Hepatocyte (in vitro differentiated cells): Measurements from ENCODE around the gene SNRPD3. TPM values are rescaled to one million over a fixed set of nuclear protein-coding genes. Genes with fewer than 3 reads are reported as not detected.
"Not testable (repeated sequence)": the region's sequence is repeated elsewhere in the genome, so short reads cannot be mapped to it uniquely, and the experiment has no call there.

Experiments used
- DNase-seq: peaks from one replicate; pipeline ENCODE4 v3.0.0-alpha.2; 2016; ENCODE audit warnings: low spot score
- H2AFZ ChIP-seq: fragments of 200-600 bp; sonication (generic); 2 replicates; pipeline ENCODE4 v1.6.0; 2016; ENCODE audit warnings: antibody characterized with exemption, mild to moderate bottlenecking
- H3K27ac ChIP-seq: fragments of 200-600 bp; sonication (generic); 2 replicates; pipeline ENCODE4 v1.5.1; 2016; ENCODE audit warnings: mild to moderate bottlenecking
- H3K27me3 ChIP-seq: fragments of 200-600 bp; sonication (generic); 2 replicates; pipeline ENCODE4 v1.6.1; 2016
- H3K36me3 ChIP-seq: fragments of 200-600 bp; sonication (generic); replicated peaks from 2 replicates; pipeline ENCODE4 v1.5.1; 2016; ENCODE audit warnings: low read depth; ENCODE audit not compliant: insufficient read depth
- H3K4me1 ChIP-seq: fragments of 200-600 bp; sonication (generic); 2 replicates; pipeline ENCODE4 v1.5.1; 2016; ENCODE audit warnings: mild to moderate bottlenecking, moderate library complexity; ENCODE audit not compliant: insufficient read depth
- H3K4me2 ChIP-seq: fragments of 200-600 bp; sonication (generic); 2 replicates; pipeline ENCODE4 v1.6.0; 2016
- H3K4me3 ChIP-seq: fragments of 200-600 bp; sonication (generic); 2 replicates; pipeline ENCODE4 v1.5.1; 2016; ENCODE audit warnings: mild to moderate bottlenecking
- H3K79me2 ChIP-seq: fragments of 200-600 bp; sonication (generic); 2 replicates; pipeline ENCODE4 v1.6.0; 2017; ENCODE audit warnings: mild to moderate bottlenecking
- H3K9me2 ChIP-seq: fragments of 200-600 bp; sonication (generic); replicated peaks from 2 replicates; pipeline ENCODE4 v1.6.0; 2017; ENCODE audit warnings: mild to moderate bottlenecking; ENCODE audit not compliant: insufficient read depth
- H3K9me3 ChIP-seq: fragments of 200-600 bp; sonication (generic); 2 replicates; pipeline ENCODE4 v1.5.1; 2016; ENCODE audit warnings: low read depth, mild to moderate bottlenecking
- H4K20me1 ChIP-seq: fragments of 200-600 bp; sonication (generic); 2 replicates; pipeline ENCODE4 v1.6.0; 2016; ENCODE audit warnings: mild to moderate bottlenecking; ENCODE audit not compliant: insufficient read depth, poor library complexity, severe bottlenecking
- EZH2 ChIP-seq: fragments of 200-600 bp; sonication (generic); IDR thresholded peaks from 2 replicates; pipeline ENCODE4 v1.6.1; 2016; ENCODE audit warnings: antibody characterized with exemption, mild to moderate bottlenecking, borderline replicate concordance
- EZH2phosphoT487 ChIP-seq: fragments of 200-600 bp; sonication (generic); IDR thresholded peaks from one replicate; pipeline ENCODE4 v1.6.1; 2018; ENCODE audit warnings: antibody characterized with exemption, mild to moderate bottlenecking, low read depth, moderate library complexity; ENCODE audit not compliant: unreplicated experiment, severe bottlenecking
- WGBS: methylation state at CpG from one replicate; pipeline ENCODE4 v1.1.6; 2016; ENCODE audit warnings: low lambda C conversion rate; ENCODE audit errors: missing lambda C conversion rate; 5-methylcytosine and 5-hydroxymethylcytosine counted together
- polyA plus RNA-seq: library from polyadenylated mRNA; unstranded; fragments of >200 nt; fragmentation: Nextera tagmentation; extraction: Ambion mirVana; gene quantifications from 2 replicates; pipeline ENCODE4 v1.2.1, GENCODE V29; 2016
- total RNA-seq: library from RNA; depleted of rRNA; stranded (reverse); fragments of >200 nt; gene quantifications from 2 replicates; pipeline ENCODE4 v1.2.3, GENCODE V29; 2014
- TF ChIP-seq, protein P1 (sequence below): fragments of 200-600 bp; sonication (generic); IDR thresholded peaks from 2 replicates; pipeline ENCODE4 v1.5.1; 2016; ENCODE audit warnings: antibody characterized with exemption, mild to moderate bottlenecking; ENCODE audit not compliant: poor library complexity

SNRPD3 gene
- total and polyA plus RNA-seq, 2 experiments from 2014 or later = 122 to 185 TPM

- WGBS = 24% methylated on average over 12 of the region's 33 CpGs
- no peak for TF ChIP-seq EZH2
- TF ChIP-seq EZH2phosphoT487 = no peak
- TF ChIP-seq, protein P1, sequence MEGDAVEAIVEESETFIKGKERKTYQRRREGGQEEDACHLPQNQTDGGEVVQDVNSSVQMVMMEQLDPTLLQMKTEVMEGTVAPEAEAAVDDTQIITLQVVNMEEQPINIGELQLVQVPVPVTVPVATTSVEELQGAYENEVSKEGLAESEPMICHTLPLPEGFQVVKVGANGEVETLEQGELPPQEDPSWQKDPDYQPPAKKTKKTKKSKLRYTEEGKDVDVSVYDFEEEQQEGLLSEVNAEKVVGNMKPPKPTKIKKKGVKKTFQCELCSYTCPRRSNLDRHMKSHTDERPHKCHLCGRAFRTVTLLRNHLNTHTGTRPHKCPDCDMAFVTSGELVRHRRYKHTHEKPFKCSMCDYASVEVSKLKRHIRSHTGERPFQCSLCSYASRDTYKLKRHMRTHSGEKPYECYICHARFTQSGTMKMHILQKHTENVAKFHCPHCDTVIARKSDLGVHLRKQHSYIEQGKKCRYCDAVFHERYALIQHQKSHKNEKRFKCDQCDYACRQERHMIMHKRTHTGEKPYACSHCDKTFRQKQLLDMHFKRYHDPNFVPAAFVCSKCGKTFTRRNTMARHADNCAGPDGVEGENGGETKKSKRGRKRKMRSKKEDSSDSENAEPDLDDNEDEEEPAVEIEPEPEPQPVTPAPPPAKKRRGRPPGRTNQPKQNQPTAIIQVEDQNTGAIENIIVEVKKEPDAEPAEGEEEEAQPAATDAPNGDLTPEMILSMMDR = no peak
- peak overlapping the region; percentile 86 for H3K27ac ChIP-seq
Measured at GRCh38 chr22:24592058-24592850, 36.5 kb downstream of the SNRPD3 start.

DNA sequence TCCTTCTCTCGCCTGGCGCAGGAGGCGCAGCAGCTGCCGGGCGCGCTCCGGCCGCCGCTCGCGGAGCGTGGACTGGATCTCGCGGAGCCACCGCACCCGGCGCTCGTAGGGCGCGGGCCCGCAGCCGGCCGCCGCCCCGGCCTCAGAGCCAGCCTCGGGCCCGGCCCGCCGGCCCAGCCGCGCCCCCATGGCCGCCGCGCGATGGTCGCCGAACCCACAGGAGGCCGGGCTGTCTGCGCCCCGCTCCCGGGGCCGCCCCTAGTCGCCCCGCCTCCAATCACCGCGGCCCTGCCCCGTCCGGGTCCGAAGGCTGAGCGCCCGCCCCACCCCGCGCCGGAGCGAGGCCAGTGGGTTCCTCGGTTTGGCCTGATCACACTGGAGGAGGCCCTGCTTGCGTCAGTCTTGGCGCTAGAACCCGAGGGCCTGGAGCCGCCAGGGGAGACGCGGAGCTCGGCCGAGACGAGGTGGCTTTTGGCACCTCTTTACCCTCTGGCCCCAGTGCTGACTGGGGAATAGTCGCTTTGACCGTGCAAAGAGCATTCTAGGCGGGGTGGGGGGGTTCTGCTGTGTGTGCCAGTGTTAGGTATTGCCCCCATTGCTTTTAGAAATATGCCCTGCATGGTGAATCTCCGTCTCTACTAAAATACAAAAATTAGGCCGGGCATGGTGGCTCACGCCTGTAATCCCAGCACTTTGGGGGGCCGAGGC lies 37.2 kb downstream of the SNRPD3 start, which contains the start of gene LRRC75B:
LRRC75B (minus strand) TSS at position 223 of the 708 bp plus-strand sequence; CDS start at position 189, 34 bp downstream.
- no peaks in the 10 kb centered on the region for H3K9me3 ChIP-seq
- peak within 1 kb of the TSS; percentile 75 for H2AFZ ChIP-seq
- H3K27ac ChIP-seq = peak within 1 kb of the TSS; percentile 86
- peaks cover 3% of the 10 kb centered on the region for H3K79me2 ChIP-seq
- no peaks in the 10 kb centered on the region for H3K9me2 ChIP-seq
- peaks cover 14% of the 10 kb centered on the region for H3K4me1 ChIP-seq
- 11% methylated on average over 32 of the region's 72 CpGs for WGBS
- peak within 1 kb of the TSS; percentile 92 for H3K4me3 ChIP-seq
- peak within 1 kb of the TSS; percentile 98 for H3K4me2 ChIP-seq
- TF ChIP-seq EZH2 = no peak
- TF ChIP-seq EZH2phosphoT487 = no peak
- TF ChIP-seq, protein P1 = no peak
- H3K36me3 ChIP-seq = no peaks in the 10 kb centered on the region
- no peaks in the 10 kb centered on the region for H3K27me3 ChIP-seq
- DNase-seq = peak; percentile 93
- H4K20me1 ChIP-seq = no peaks in the 10 kb centered on the region

More at GRCh38 chr22:24592058-24592850, 36.5 kb downstream of the SNRPD3 start:
- Histone ChIP-seq H3K36me3 (no peaks in the 10 kb centered on the region), H2AFZ (peak overlapping the region; percentile 75), H3K4me3 (peak overlapping the region; percentile 92), H3K9me3 (no peaks in the 10 kb centered on the region), H3K9me2 (no peaks in the 10 kb centered on the region), H3K4me2 (peak overlapping the region; percentile 98), H3K79me2 (peaks cover 3% of the 10 kb centered on the region), H3K27me3 (no peaks in the 10 kb centered on the region), H3K4me1 (peaks cover 14% of the 10 kb centered on the region), H4K20me1 (no peaks in the 10 kb centered on the region)
- DNase-seq = no peak

DNA sequence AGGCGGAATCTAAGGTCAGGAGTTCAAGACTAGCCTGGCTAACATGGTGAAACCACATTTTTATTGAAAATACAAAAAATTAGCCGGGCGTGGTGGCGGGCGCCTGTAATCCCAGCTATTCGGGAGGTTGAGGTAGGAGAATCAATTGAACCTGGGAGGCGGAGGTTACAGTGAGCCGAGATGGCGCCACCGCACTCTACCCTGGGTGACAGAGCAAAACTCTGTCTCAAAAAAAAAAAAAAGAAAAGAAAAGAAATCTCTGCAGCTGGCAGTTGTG lies 37.7 kb downstream of the SNRPD3 start:
- peak overlapping the region; percentile 49 for H2AFZ ChIP-seq
- H3K4me1 ChIP-seq = peaks cover 14% of the 10 kb centered on the region
- peak overlapping the region; percentile 86 for H3K27ac ChIP-seq

More for the DNA sequence above, 37.7 kb downstream of the SNRPD3 start:
- H3K27me3 ChIP-seq, H3K4me3 ChIP-seq, H3K9me3 ChIP-seq, H3K9me2 ChIP-seq, H4K20me1 ChIP-seq, DNase-seq, H3K36me3 ChIP-seq, H3K79me2 ChIP-seq: not testable (repeated sequence)
- 83% methylated on average over 10 of the region's 10 CpGs for WGBS
- peak overlapping the region; percentile 98 for H3K4me2 ChIP-seq
